Activated CD4-positive, CD25-positive, alpha-beta regulatory T cell treated with anti-CD3 and anti-CD28 coated beads, Interleukin-2, amount 50 U/mL, for 72 hours (primary cell): ENCODE results near the gene FOXO3.

ENCODE experiments used
- DNase-seq: peaks from one replicate; pipeline ENCODE4 v3.0.0; 2021

Gene FOXO3

DNA sequence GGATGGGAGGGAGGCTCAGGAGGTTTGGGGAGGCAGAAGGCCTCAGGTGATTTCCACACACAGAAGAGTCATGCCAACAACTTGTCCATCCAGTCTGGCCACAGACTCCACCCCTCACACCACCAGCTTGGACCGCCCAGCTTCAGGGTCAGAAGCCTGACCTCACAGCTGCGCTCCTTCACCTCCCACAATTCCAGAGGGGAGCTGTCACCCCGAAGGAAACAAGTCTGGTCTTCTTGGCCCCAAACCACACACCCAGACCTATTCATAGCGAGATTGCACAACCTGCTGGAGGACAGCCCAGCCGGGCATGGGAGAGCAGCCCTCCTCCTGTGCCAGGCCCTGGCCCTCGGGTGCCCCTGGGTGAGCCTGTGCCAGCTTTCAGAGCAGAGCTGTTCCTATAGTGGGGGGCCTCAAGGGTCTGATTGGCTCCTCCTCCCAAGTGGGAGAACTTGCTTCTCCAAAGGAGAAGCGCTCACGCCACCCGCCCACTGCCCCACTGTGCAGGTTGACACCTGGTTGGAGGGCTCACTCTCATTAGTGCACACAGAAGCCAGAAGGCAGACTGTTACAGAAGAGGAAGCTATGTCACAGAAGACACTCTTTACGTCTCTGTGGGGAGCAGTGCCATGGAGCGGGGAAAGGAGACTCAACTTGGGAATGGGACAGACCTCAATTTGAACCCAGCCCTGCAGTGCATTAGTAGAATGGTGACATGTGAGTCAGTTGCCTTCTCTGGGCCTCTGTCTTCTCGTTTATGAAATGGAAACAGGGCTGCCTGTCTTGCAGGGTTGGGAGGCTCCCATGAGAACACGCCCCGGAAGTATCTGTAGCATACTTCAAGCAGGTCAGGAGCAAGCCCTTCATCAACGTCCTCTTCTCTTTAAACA lies 128.8 kb downstream of the FOXO3 start:
- no peak for DNase-seq

DNA sequence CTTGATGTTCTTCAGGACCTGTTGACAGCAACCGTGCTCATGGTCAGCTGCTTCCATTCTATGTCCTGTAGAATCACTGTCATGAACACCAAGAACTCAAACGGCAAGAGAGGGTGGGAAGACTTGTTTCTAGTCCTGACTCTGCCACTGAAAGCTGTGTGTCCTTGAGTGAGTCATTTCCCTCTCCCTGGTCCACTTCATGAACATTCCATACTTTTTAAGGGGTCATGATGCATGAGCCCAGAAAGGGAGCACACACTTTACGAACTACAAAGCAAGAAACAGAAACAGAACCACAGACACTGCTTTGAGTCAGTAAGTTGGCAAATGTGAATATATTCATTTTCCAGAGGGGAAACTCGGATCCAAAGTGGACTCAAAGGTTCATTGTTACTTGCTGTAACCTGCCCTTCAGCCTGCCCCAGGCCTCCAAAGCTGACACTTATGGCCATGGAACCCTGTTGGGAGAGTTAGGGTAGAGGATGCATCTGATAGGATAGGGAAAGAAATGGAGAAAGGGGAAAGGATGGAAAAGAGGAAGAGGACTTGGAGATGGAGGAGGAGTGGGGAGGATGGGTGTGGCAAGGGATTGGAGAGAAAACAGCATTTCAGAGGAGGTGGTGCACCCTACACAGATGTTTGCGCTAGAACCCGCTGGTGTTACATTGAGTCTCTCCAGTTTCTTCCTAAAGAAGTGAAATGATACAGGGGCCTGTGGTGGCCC lies 129.8 kb downstream of the FOXO3 start:
- DNase-seq = no peak

- DNase-seq = no peak
Observed at GRCh38 chr6:108693430-108694154, 132.9 kb downstream of the FOXO3 start.

GRCh38 chr6:108694816-108695215 lies 134.1 kb downstream of the FOXO3 start:
- no peak for DNase-seq

GRCh38 chr6:108697561-108698161 lies 136.9 kb downstream of the FOXO3 start:
- no peak for DNase-seq

DNA sequence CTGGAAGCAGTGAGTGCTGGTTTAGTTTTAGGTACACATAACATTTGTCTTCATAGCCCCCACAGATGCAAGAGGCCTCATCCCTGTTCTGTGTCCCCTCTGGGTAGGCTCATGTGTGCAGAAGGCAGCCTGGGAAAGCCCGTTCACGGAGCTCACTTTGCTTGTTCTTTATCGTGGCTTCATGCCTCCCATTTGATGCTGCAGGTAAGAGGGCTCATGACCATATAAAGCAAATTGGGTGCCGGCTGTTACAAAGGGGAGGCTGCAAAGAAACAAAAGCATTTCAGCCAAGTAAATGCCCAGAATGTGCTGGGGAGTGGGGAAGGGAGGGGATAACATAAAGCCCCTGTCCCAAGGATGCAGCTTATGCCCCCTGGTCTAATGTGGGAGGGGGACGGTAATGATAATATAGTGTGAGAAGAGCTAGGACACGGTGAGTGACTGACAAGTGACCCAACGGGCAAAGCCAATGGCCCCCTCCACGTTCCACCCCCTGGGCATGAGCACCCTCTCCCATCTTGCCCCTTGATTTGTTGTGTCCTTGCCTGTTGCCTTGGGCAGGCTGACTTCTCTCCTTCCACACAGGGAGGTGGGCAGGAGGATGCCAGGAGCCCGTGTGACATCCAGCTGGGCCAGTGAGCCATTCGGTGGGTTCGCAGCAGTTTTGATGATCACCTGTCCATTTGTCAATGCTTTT lies 138.0 kb downstream of the FOXO3 start:
- no peak for DNase-seq

DNA sequence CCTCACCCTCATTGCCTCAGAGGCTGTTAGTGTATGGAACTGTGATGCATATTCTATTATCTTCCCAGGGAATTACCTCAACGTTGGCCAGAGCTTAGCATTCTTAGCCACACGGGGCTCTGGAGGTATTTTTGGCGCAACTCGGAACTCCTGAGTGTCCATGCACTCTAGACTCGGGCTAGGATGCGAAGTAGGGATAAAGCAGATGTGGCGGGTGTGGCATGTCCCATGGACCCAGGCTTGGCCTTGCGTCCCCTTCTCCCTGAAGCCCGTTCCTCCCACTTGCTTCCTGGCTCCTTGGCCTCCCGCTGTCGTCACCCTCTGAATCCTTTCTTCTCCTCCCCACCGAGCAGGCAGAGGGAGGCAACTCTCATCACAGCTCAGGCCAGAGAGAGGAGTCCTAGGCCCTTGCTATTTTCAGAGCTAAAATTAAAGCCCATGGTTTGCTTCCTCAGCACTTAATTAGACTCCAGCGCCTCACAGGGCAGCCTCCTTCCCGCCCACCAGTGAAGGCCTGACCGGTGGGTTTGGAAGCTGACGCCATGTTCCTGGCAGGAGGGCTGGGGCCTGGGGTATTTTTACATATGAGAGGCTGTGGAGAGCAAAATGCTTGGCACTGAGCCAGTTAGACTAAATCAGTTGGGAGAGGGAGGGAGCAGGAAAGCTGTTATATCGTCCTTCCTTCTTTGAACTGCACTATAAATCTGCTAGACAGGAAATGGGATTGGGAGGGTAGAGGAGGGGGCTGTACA lies 138.7 kb downstream of the FOXO3 start:
- no peak for DNase-seq

DNA sequence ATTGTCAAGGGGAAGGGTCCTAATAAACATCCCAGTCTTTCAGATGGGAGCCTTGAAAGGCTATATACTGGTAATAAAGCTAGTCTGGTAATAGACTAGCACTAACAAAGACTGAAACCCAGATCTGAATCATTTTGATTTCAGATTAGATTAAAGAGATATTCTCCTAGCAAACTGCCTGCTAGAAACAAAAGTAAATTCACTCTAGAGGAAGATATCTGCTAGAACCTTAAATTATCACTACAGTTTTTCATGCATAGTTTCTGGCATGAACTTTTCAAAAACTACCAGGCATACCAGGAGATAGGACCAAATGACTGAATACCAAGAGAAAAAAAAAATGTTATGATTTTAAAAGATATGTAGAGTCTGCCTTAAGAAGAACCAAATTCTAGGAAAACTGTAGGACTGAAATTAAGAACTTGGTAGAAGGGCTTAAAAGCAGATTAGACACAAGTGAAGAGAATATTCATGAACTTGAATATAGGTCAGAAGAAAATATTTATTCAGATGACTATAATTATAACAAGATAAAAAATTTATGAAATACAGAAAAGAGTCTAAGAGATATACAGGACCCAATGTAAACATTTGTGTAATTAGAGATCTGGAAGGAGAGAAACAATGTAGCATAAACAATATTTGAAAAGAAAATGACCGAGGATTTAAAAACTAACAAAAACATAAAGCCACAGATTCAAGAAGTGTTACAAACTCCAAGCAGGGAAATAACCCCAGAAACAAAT lies 141.6 kb downstream of the FOXO3 start:
- DNase-seq = no peak

DNA sequence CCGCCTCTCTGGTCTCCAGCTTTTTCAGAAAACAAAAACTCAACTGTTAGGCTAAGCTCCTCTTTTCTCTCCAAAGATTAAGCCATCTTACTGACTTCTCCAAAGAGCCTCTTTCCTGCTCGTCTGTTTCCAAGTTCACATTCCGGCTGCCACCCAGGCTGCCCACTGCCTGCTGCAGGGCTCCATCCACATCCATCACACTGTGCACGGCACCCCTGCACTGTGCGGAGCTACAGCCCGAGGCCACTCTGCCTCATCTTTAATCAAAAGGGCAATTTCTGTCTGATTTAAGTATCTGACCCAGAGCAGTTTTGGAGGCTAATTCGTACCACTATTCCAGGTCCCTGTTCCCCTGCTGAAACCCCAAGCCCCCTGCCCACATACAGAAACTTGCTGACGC lies 145.9 kb downstream of the FOXO3 start:
- no peak for DNase-seq

DNA sequence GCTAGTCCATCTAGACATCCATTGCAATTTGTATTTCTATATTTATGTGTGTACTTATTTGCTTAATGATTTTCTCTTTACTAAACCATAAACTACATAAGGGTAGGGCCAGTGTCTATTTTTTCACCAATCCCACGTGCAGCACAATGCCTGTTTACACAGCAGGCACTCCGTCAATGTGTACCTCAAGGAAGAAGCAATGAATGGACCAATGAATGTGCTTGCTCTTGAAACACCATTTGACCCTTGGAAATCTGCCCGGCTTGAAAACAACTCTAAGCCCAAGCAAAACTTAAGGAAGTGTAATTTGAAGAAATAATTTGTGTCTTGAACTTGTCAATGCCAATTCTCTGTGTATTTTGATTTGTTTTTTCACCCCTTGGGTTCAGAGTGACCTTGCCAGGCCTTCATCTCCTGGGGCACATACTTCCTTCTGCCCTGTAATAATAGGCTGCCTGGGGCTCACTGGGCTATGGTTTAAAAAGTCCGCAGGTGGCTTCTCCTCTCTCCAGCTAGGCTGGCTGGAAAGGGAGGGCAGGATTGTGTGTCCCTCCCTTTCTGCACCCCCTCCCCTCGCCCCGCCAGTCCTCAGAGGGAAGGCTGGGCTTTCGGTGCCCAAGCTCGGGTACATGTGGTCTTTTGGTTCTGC lies 146.7 kb downstream of the FOXO3 start:
- no peak for DNase-seq

- DNase-seq = no peak
Observed at GRCh38 chr6:108710030-108710429, 149.3 kb downstream of the FOXO3 start.

- DNase-seq = no peak
Observed at GRCh38 chr6:108710551-108710950, 149.8 kb downstream of the FOXO3 start.

DNA sequence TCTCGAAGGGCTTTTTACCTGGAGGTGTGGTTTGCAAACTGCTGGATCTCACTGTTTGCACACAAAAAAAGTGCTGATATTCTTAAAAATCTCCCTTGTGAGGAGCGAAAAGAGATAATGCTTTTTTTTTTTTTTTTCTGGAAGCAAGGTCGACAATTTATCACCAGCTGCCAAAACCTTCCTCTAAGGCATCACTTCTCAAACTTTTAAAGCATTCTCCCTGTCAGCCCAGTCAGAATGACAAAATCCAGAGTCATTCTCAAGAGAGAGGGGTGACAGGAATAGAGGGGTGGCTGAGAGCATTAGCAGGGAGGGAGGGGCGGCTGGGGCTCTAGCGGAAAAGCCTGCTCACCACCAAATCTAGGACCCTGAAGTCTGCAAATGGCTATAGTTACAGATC lies 150.4 kb downstream of the FOXO3 start:
- no peak for DNase-seq

DNA sequence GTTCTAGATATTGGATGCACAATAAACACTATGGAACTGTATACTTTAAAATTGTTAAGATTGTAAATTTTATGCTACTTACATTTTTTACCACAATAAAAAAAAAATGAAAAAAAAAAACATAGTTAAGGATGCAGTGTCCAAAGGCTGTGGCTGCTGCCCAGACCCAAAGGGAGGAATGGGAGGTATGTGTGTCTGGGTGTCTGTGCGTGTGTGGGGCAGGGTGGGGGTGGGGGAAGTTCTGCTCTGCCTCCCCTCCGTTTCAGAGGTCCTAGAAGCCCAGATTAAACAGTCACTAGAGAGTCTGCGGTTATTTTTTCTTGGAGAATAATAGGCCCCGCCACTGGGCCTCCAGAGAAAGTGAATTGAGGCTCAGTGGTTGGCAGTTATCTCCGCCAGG lies 151.1 kb downstream of the FOXO3 start:
- DNase-seq = no peak

- no peak for DNase-seq
Observed at GRCh38 chr6:108712946-108713345, 152.2 kb downstream of the FOXO3 start.

- no peak for DNase-seq
Observed at GRCh38 chr6:108714101-108714765, 153.5 kb downstream of the FOXO3 start.

- DNase-seq = no peak
Observed at GRCh38 chr6:108714766-108715414, 154.2 kb downstream of the FOXO3 start.

DNA sequence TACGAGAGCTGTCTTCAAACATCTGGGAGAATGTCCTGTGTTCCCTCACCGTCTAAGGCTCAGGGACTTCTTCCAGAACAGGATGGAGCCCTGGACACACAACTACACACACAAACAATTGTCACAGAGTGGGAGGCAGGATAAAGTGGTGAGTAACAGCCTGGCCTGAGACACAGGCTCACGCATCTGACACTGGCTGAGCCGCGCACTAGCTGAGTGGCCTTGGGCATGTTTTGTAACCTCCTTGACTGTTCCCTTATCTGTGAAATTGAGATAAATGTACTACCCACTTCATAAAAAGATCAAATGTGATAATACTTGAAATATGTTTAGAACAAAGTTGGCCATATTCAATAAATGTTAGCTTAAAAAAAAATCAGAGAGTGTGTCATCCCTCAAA lies 155.1 kb downstream of the FOXO3 start:
- no peak for DNase-seq
